T-helper 2 cell treated with Interferon-gamma antibody and Interleukin-4, amounts not matched to agents 5 μg/mL and 100 μg/mL, for 36 hours (primary cell): ENCODE measurements around the gene MAD1L1.

ENCODE experiments used
- DNase-seq: peaks from one replicate; pipeline ENCODE4 v3.0.0; 2021; ENCODE audit warnings: low spot score
- H3K27ac Mint-ChIP-seq: one replicate; pipeline ENCODE4 v1.8.0; 2021; ENCODE audit warnings: mild to moderate bottlenecking, mixed read lengths
- H3K27me3 Mint-ChIP-seq: one replicate; pipeline ENCODE4 v1.8.0; 2021; ENCODE audit warnings: low read depth, mixed read lengths
- H3K36me3 Mint-ChIP-seq: one replicate; pipeline ENCODE4 v1.8.0; 2021; ENCODE audit warnings: low read depth, mixed read lengths
- H3K4me1 Mint-ChIP-seq: one replicate; pipeline ENCODE4 v1.8.0; 2021; ENCODE audit warnings: low read depth, mixed read lengths
- H3K4me3 Mint-ChIP-seq: one replicate; pipeline ENCODE4 v1.8.0; 2022; ENCODE audit warnings: mild to moderate bottlenecking, moderate library complexity, mixed read lengths
- H3K9me3 Mint-ChIP-seq: one replicate; pipeline ENCODE4 v1.8.0; 2021; ENCODE audit warnings: mixed read lengths

The MAD1L1 gene

DNA sequence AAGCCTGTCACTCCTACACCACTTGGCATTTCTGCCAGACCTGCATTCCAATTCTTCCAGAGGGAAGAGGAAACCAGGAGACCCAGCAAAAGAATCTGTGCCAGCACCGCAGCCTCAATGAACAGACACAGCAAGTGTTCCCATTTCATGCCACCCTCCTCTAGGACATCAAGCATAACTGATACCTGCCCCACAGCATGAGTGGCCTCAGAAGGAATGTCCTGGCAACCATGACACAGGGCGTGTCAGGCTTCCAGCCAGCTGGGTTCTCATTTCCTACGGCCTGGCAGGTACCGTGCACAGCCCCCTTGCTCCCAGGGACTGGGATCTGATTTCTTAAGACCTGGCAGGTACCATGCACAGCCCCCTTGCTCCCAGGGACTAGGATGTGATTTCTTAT is 7.8 kb downstream of the MAD1L1 start:
- DNase-seq: no peak
- peaks cover 4% of the 10 kb centered on the region for H3K4me1 Mint-ChIP-seq
- no peak overlapping the region for H3K4me3 Mint-ChIP-seq
- peaks cover 29% of the 10 kb centered on the region for H3K36me3 Mint-ChIP-seq
- H3K9me3 Mint-ChIP-seq: no peaks in the 10 kb centered on the region
- H3K27ac Mint-ChIP-seq: no peak overlapping the region
- no peaks in the 10 kb centered on the region for H3K27me3 Mint-ChIP-seq

DNA sequence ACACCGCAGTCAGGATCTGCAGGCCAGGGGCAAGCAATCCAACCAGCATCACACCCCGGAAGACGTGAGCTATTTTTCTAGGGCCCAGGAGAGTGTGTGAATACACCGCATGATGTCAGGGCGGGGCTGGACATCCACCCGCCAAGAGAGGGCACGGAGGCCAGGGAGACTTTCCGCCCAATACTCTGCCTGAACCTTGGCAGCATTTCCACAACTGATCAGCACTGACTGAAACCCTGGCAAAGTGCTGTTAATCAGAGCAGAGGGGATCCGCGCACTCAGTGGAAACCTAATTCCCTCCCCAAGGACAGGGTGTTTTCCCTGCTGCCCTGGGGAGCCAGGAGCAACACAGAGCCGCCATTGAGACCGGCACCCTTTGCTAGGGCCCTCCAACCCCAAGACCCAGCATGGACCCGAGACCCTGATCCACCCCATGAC is 8.2 kb downstream of the MAD1L1 start:
- Mint-ChIP-seq H3K9me3 (no peaks in the 10 kb centered on the region), H3K4me1 (peaks cover under 1% of the 10 kb centered on the region), H3K36me3 (peaks cover 27% of the 10 kb centered on the region), H3K27me3 (no peaks in the 10 kb centered on the region), H3K4me3 (no peak overlapping the region), H3K27ac (no peak overlapping the region)
- DNase-seq: no peak

DNA sequence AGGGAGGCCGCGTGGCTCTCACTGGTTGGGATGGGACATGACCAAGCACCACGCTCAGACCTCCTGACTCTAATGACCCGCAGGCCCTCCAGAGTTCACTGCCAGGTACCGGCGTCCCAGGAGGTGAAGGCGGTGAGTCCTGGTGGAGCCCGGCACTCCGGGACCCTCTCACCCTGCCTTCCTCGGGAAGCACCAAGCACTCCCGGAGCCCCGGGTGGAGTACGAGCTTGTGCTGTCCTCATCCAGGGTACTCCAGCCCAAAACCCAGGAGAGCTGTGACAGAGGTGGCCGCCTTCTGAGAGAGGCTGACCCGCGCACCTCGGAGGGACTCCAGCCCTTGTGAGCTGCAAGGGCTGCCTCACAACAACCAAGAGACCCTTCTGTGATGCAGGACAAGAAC is 9.4 kb downstream of the MAD1L1 start:
- Mint-ChIP-seq H3K4me3 (no peak overlapping the region), H3K27me3 (no peaks in the 10 kb centered on the region), H3K4me1 (no peaks in the 10 kb centered on the region), H3K9me3 (no peaks in the 10 kb centered on the region), H3K27ac (no peak overlapping the region), H3K36me3 (peaks cover 26% of the 10 kb centered on the region)
- no peak for DNase-seq

DNA sequence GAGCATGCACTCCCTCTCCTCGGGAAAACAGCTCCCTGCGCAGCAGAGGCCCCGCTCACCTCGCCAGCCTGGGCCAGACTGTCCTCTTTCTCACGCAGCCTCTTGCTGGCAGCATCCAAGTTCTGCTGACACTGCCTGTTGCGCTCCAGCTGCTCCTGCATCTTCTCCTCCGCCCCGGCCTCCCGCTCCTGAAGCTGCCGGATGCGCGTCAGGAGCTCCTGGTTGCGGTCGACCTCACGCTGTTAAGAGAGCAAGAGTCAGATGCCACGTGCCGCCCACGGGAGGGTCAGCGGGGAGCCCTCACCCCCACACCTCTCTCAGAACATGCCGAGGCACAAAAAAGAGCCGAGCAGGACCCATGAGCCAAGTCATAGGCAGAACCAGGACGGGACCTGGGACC is 10.2 kb downstream of the MAD1L1 start:
- no peak for DNase-seq
- H3K4me3 Mint-ChIP-seq: no peak overlapping the region
- H3K36me3 Mint-ChIP-seq: peaks cover 33% of the 10 kb centered on the region
- H3K27ac Mint-ChIP-seq: no peak overlapping the region
- H3K27me3 Mint-ChIP-seq: no peaks in the 10 kb centered on the region
- H3K4me1 Mint-ChIP-seq: no peaks in the 10 kb centered on the region
- no peaks in the 10 kb centered on the region for H3K9me3 Mint-ChIP-seq

DNA sequence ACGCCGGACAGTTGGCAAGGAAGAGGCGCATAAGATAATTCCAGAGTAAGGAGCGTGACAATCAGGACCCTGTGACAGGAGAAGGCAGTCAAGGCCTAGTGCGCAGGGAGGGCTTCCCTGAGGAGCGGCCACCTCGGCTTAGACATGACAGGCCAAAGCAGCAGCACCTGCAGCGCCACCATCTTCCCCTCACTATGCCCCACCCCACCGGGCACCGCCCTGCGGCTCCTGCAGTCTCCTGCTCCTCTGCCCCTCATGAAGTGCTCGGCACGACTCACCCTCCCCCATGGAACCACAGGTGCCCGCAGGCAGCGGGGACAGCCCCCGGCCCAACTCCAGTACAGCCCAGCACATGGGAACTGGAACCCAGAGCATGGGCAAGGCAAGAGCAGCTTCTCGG is 11.8 kb downstream of the MAD1L1 start:
- H3K27ac Mint-ChIP-seq: no peak overlapping the region
- H3K4me1 Mint-ChIP-seq: no peaks in the 10 kb centered on the region
- peaks cover 36% of the 10 kb centered on the region for H3K36me3 Mint-ChIP-seq
- H3K4me3 Mint-ChIP-seq: no peak overlapping the region
- no peak for DNase-seq
- no peaks in the 10 kb centered on the region for H3K27me3 Mint-ChIP-seq
- no peaks in the 10 kb centered on the region for H3K9me3 Mint-ChIP-seq

DNA sequence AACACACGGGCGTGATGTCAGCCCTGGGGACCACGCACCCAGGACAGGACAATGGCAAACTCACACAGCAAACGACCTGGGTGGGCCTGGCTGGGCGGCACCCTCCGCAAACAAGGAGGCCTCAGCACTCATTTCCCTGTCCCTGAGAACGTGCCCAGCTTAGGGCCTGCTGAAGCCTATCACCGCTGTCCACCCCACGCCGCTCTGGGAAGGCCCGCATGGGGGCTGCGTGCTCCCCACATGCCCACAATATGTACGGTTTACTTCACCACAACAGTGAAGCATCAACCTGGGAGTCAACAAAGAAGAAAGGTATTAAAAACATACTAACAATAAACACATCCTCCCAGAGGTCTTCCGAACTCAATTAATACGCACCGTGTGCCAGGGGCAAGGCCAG is 12.2 kb downstream of the MAD1L1 start:
- H3K36me3 Mint-ChIP-seq: peaks cover 37% of the 10 kb centered on the region
- no peaks in the 10 kb centered on the region for H3K4me1 Mint-ChIP-seq
- no peak overlapping the region for H3K4me3 Mint-ChIP-seq
- DNase-seq: no peak
- no peaks in the 10 kb centered on the region for H3K9me3 Mint-ChIP-seq
- H3K27ac Mint-ChIP-seq: no peak overlapping the region
- no peaks in the 10 kb centered on the region for H3K27me3 Mint-ChIP-seq

DNA sequence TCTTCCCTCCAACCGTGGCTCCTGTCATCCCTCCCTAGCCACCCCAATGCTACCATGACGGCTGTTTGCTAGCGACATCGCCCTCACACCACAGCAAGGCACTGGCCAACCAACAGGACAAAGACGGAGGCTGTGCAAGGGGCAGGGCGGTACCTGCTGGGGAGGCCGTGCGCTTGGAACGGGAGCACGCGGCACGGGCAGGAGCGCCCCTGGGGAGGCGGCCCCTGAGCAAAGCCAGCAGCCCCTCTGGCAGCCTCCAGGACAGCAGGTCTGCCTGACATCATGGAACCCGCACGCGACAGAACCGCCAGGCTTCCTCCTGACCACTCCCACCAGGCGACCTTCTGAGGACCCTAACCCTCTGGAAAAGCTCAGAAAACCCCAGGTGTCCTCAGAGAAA is 12.7 kb downstream of the MAD1L1 start:
- Mint-ChIP-seq H3K27ac (no peak overlapping the region), H3K27me3 (no peaks in the 10 kb centered on the region), H3K4me3 (no peak overlapping the region), H3K9me3 (no peaks in the 10 kb centered on the region), H3K4me1 (no peaks in the 10 kb centered on the region), H3K36me3 (peaks cover 37% of the 10 kb centered on the region)
- no peak for DNase-seq

GRCh38 chr7:2219606-2220005 is 13.1 kb downstream of the MAD1L1 start:
- Mint-ChIP-seq H3K4me1 (no peaks in the 10 kb centered on the region), H3K9me3 (no peaks in the 10 kb centered on the region), H3K27ac (no peak overlapping the region), H3K36me3 (peaks cover 34% of the 10 kb centered on the region), H3K27me3 (no peaks in the 10 kb centered on the region), H3K4me3 (no peak overlapping the region)
- DNase-seq: no peak

GRCh38 chr7:2219136-2219535 is 13.6 kb downstream of the MAD1L1 start:
- H3K27ac Mint-ChIP-seq: no peak overlapping the region
- no peak overlapping the region for H3K4me3 Mint-ChIP-seq

GRCh38 chr7:2218444-2218785 is 14.3 kb downstream of the MAD1L1 start:
- no peak overlapping the region for H3K27ac Mint-ChIP-seq
- H3K27me3 Mint-ChIP-seq: no peaks in the 10 kb centered on the region
- no peak overlapping the region for H3K4me3 Mint-ChIP-seq
- no peak for DNase-seq
- H3K36me3 Mint-ChIP-seq: peaks cover 33% of the 10 kb centered on the region
- H3K9me3 Mint-ChIP-seq: no peaks in the 10 kb centered on the region
- H3K4me1 Mint-ChIP-seq: no peaks in the 10 kb centered on the region

More at GRCh38 chr7:2219136-2219535, 13.6 kb downstream of the MAD1L1 start:
- no peaks in the 10 kb centered on the region for H3K9me3 Mint-ChIP-seq
- H3K4me1 Mint-ChIP-seq: no peaks in the 10 kb centered on the region
- peaks cover 32% of the 10 kb centered on the region for H3K36me3 Mint-ChIP-seq
- H3K27me3 Mint-ChIP-seq: no peaks in the 10 kb centered on the region
- DNase-seq: no peak

- Mint-ChIP-seq H3K4me3 (no peak overlapping the region), H3K4me1 (no peaks in the 10 kb centered on the region), H3K27me3 (no peaks in the 10 kb centered on the region), H3K27ac (no peak overlapping the region), H3K9me3 (no peaks in the 10 kb centered on the region), H3K36me3 (peaks cover 33% of the 10 kb centered on the region)
- DNase-seq: no peak
Measured at GRCh38 chr7:2217716-2218443, 14.9 kb downstream of the MAD1L1 start.

DNA sequence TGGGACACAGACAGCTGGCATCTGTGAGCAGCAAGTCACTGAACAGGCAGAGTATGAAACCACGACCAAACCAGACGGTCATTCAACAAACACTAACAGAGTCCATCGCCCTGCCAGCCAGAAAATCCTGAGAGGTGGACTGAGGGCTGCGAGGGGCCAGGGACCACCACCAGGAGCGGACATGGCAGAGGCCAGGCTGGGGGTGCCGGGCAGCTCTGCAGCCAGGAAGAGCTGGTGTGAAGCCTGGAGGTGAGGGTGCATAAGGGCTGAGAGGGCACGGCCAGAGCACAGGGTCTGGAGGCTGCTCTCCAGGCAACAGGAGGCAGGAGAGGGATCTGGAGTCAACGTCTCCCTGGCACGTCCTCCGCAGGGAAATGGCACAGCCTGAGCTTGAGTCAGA is 15.5 kb downstream of the MAD1L1 start:
- no peaks in the 10 kb centered on the region for H3K4me1 Mint-ChIP-seq
- H3K27ac Mint-ChIP-seq: no peak overlapping the region
- H3K4me3 Mint-ChIP-seq: no peak overlapping the region
- H3K9me3 Mint-ChIP-seq: no peaks in the 10 kb centered on the region
- no peaks in the 10 kb centered on the region for H3K27me3 Mint-ChIP-seq
- peaks cover 34% of the 10 kb centered on the region for H3K36me3 Mint-ChIP-seq
- DNase-seq: no peak

- Mint-ChIP-seq H3K27ac (no peak overlapping the region), H3K4me1 (no peaks in the 10 kb centered on the region), H3K4me3 (no peak overlapping the region), H3K36me3 (peaks cover 30% of the 10 kb centered on the region), H3K27me3 (no peaks in the 10 kb centered on the region), H3K9me3 (no peaks in the 10 kb centered on the region)
- DNase-seq: no peak
Measured at GRCh38 chr7:2215851-2216250, 16.9 kb downstream of the MAD1L1 start.

DNA sequence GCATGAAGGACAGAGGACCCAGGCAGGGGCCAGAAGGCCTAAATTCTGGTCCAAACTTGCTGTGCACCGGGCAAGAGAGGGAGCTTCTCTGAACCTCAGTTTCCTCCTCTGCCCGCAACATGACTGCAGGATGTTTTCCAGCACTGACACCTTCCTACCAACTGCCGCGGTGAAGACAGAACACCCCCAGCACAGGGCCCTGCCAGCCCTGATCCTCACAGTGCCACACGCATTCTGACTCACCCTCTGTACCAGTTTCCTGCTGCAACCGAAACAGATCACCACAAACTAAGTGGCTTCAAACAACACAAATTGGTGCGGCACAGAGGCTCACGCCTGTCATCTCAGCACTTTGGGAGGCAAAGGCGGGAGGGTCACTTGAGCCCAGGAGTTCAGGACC is 18.1 kb downstream of the MAD1L1 start:
- H3K27me3 Mint-ChIP-seq: no peaks in the 10 kb centered on the region
- no peaks in the 10 kb centered on the region for H3K9me3 Mint-ChIP-seq
- H3K36me3 Mint-ChIP-seq: peaks cover 30% of the 10 kb centered on the region
- H3K4me1 Mint-ChIP-seq: no peaks in the 10 kb centered on the region
- H3K27ac Mint-ChIP-seq: peak overlapping the region; percentile 8
- no peak overlapping the region for H3K4me3 Mint-ChIP-seq
- DNase-seq: no peak

- DNase-seq: no peak
- H3K36me3 Mint-ChIP-seq: peaks cover 34% of the 10 kb centered on the region
- no peaks in the 10 kb centered on the region for H3K9me3 Mint-ChIP-seq
- H3K27me3 Mint-ChIP-seq: no peaks in the 10 kb centered on the region
- H3K4me1 Mint-ChIP-seq: no peaks in the 10 kb centered on the region
- no peak overlapping the region for H3K4me3 Mint-ChIP-seq
- H3K27ac Mint-ChIP-seq: peak overlapping the region; percentile 68
Measured at GRCh38 chr7:2213551-2214215, 19.1 kb downstream of the MAD1L1 start.
